ENCODE measurements around the gene TERT.

DNA sequence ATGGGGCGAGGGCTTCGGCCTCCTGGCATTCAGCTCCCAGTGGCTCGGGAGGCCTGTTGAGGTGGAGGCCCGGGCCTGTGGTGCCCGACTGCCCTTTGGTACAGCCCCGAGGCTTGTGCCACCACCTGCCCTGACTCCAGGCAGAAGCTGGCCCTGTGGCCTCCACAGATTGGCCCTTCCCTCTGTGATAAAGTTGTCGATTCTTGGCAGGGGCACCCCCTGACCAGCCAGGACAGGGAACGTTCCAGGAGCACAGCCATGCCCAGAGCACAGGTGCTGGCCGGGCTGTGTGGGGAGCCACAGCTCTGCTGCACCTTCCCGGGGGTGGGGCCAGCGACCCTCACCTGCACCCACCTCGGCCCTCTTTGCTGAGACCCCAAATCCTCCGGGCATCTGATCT lies 37.0 kb downstream of the TERT start:
- TF ChIP-seq, protein P1, sequence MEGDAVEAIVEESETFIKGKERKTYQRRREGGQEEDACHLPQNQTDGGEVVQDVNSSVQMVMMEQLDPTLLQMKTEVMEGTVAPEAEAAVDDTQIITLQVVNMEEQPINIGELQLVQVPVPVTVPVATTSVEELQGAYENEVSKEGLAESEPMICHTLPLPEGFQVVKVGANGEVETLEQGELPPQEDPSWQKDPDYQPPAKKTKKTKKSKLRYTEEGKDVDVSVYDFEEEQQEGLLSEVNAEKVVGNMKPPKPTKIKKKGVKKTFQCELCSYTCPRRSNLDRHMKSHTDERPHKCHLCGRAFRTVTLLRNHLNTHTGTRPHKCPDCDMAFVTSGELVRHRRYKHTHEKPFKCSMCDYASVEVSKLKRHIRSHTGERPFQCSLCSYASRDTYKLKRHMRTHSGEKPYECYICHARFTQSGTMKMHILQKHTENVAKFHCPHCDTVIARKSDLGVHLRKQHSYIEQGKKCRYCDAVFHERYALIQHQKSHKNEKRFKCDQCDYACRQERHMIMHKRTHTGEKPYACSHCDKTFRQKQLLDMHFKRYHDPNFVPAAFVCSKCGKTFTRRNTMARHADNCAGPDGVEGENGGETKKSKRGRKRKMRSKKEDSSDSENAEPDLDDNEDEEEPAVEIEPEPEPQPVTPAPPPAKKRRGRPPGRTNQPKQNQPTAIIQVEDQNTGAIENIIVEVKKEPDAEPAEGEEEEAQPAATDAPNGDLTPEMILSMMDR (IDR thresholded peaks at IDR 0.05; ENCODE audit: poor library complexity, severe bottlenecking): no peak
- no peak for TF ChIP-seq POLR2AphosphoS5 (IDR thresholded peaks at IDR 0.05)
- TF ChIP-seq EZH2 (IDR thresholded peaks at IDR 0.05; ENCODE audit: borderline replicate concordance, insufficient read depth, low read length, poor library complexity, severe bottlenecking): no peak
- no peak for TF ChIP-seq MXI1 (conservative IDR thresholded peaks at IDR 0.05; ENCODE audit: poor library complexity, severe bottlenecking)
- TF ChIP-seq, protein P2, sequence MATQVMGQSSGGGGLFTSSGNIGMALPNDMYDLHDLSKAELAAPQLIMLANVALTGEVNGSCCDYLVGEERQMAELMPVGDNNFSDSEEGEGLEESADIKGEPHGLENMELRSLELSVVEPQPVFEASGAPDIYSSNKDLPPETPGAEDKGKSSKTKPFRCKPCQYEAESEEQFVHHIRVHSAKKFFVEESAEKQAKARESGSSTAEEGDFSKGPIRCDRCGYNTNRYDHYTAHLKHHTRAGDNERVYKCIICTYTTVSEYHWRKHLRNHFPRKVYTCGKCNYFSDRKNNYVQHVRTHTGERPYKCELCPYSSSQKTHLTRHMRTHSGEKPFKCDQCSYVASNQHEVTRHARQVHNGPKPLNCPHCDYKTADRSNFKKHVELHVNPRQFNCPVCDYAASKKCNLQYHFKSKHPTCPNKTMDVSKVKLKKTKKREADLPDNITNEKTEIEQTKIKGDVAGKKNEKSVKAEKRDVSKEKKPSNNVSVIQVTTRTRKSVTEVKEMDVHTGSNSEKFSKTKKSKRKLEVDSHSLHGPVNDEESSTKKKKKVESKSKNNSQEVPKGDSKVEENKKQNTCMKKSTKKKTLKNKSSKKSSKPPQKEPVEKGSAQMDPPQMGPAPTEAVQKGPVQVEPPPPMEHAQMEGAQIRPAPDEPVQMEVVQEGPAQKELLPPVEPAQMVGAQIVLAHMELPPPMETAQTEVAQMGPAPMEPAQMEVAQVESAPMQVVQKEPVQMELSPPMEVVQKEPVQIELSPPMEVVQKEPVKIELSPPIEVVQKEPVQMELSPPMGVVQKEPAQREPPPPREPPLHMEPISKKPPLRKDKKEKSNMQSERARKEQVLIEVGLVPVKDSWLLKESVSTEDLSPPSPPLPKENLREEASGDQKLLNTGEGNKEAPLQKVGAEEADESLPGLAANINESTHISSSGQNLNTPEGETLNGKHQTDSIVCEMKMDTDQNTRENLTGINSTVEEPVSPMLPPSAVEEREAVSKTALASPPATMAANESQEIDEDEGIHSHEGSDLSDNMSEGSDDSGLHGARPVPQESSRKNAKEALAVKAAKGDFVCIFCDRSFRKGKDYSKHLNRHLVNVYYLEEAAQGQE (IDR thresholded peaks at IDR 0.05; ENCODE audit: borderline replicate concordance): no peak
- TF ChIP-seq EP300 (conservative IDR thresholded peaks at IDR 0.05; ENCODE audit: poor library complexity, severe bottlenecking): no peak
- TF ChIP-seq TAF1 (IDR thresholded peaks at IDR 0.05; ENCODE audit: low read depth): no peak
- TF ChIP-seq RAD21 (conservative IDR thresholded peaks at IDR 0.05): no peak
- no peak for TF ChIP-seq SMC3 (conservative IDR thresholded peaks at IDR 0.05; ENCODE audit: poor library complexity)

All from neural cell (in vitro differentiated cells).